SK-N-SH treated with all-trans-retinoic acid at 6 μM for 48 hours (cell line): ENCODE results near the gene ADK.
A peak's percentile ranks its signal among the peaks of the same experiment; 100 is the strongest.

Experiments used
- ATAC-seq: fragments of 200-7000 bp; cut with Tn5 transposase; 3 replicates; pipeline ENCODE4 v1.9.1; 2020; ENCODE audit warnings: mild to moderate bottlenecking, moderate library complexity
- ARNTL ChIP-seq: fragments of 450-650 bp; formaldehyde crosslinking; IDR thresholded peaks from 2 replicates; pipeline ENCODE4 v1.5.0; 2020; ENCODE audit warnings: low read depth, mild to moderate bottlenecking, moderate library complexity, borderline replicate concordance
- CSDC2 ChIP-seq: fragments of 250-450 bp; sonication (Bioruptor Pico); IDR thresholded peaks from 2 replicates; pipeline ENCODE4 v1.5.0; 2020; ENCODE audit warnings: mild to moderate bottlenecking, moderate library complexity
- CSRNP3 ChIP-seq: fragments of 250-450 bp; sonication (Bioruptor Pico); IDR thresholded peaks from 2 replicates; pipeline ENCODE4 v1.5.1; 2021; ENCODE audit warnings: mild to moderate bottlenecking, moderate library complexity
- GLIS3 ChIP-seq: fragments of 250-450 bp; sonication (Bioruptor Pico); IDR thresholded peaks from 2 replicates; pipeline ENCODE4 v1.5.0; 2020; ENCODE audit warnings: mild to moderate bottlenecking, moderate library complexity
- ISL1 ChIP-seq: fragments of 250-450 bp; sonication (Bioruptor Pico); IDR thresholded peaks from 2 replicates; pipeline ENCODE4 v2.1.2; 2022; ENCODE audit warnings: mild to moderate bottlenecking, moderate library complexity
- OSR1 ChIP-seq: fragments of 250-450 bp; sonication (Bioruptor Pico); IDR thresholded peaks from 2 replicates; pipeline ENCODE4 v1.8.0; 2022; ENCODE audit warnings: moderate library complexity, mild to moderate bottlenecking, inconsistent platforms
- PATZ1 ChIP-seq: fragments of 250-450 bp; sonication (Bioruptor Pico); IDR thresholded peaks from 2 replicates; pipeline ENCODE4 v1.8.0; 2020; ENCODE audit warnings: mild to moderate bottlenecking, moderate library complexity, borderline replicate concordance
- POU6F1 ChIP-seq: fragments of 250-450 bp; sonication (Bioruptor Pico); IDR thresholded peaks from 2 replicates; pipeline ENCODE4 v1.8.0; 2021; ENCODE audit warnings: low read depth, mild to moderate bottlenecking, moderate library complexity, borderline replicate concordance
- PPARA ChIP-seq: fragments of 250-450 bp; sonication (Bioruptor Pico); IDR thresholded peaks from 2 replicates; pipeline ENCODE4 v1.5.0; 2020; ENCODE audit warnings: mild to moderate bottlenecking, borderline replicate concordance
- SNAI2 ChIP-seq: fragments of 250-450 bp; sonication (Bioruptor Pico); IDR thresholded peaks from 2 replicates; pipeline ENCODE4 v1.5.0; 2020; ENCODE audit warnings: mild to moderate bottlenecking, moderate library complexity
- TCF4 ChIP-seq: fragments of 250-450 bp; sonication (Bioruptor Pico); IDR thresholded peaks from 2 replicates; pipeline ENCODE4 v1.8.0; 2021; ENCODE audit warnings: mild to moderate bottlenecking, moderate library complexity, borderline replicate concordance
- TOX ChIP-seq: fragments of 250-450 bp; sonication (Bioruptor Pico); IDR thresholded peaks from 2 replicates; pipeline ENCODE4 v1.8.0; 2021; ENCODE audit warnings: mild to moderate bottlenecking, moderate library complexity, borderline replicate concordance
- TSHZ2 ChIP-seq: fragments of 250-450 bp; sonication (Bioruptor Pico); IDR thresholded peaks from 2 replicates; pipeline ENCODE4 v1.5.0; 2020; ENCODE audit warnings: mild to moderate bottlenecking, moderate library complexity
- ZC3H10 ChIP-seq: fragments of 250-450 bp; sonication (Bioruptor Pico); IDR thresholded peaks from 2 replicates; pipeline ENCODE4 v1.5.1; 2021; ENCODE audit warnings: mild to moderate bottlenecking, moderate library complexity
- ZFP3 ChIP-seq: fragments of 250-450 bp; sonication (Bioruptor Pico); IDR thresholded peaks from 2 replicates; pipeline ENCODE4 v1.5.0; 2020; ENCODE audit warnings: mild to moderate bottlenecking, moderate library complexity
- ZFP30 ChIP-seq: fragments of 450-650 bp; formaldehyde crosslinking; IDR thresholded peaks from 2 replicates; pipeline ENCODE4 v1.5.0; 2022; ENCODE audit warnings: mild to moderate bottlenecking, moderate library complexity
- ZNF565 ChIP-seq: fragments of 450-650 bp; formaldehyde crosslinking; conservative IDR thresholded peaks from 2 replicates; pipeline ENCODE4 v1.5.0; 2020; ENCODE audit warnings: low read depth, mild to moderate bottlenecking, moderate library complexity
- ZNF70 ChIP-seq: fragments of 450-650 bp; formaldehyde crosslinking; IDR thresholded peaks from 2 replicates; pipeline ENCODE4 v1.5.0; 2020; ENCODE audit warnings: mild to moderate bottlenecking, moderate library complexity
- ZNF8 ChIP-seq: fragments of 450-650 bp; formaldehyde crosslinking; IDR thresholded peaks from 2 replicates; pipeline ENCODE4 v1.5.0; 2020; ENCODE audit warnings: mild to moderate bottlenecking, moderate library complexity
- TF ChIP-seq, protein P1 (sequence below): fragments of 250-450 bp; sonication (Bioruptor Pico); IDR thresholded peaks from 2 replicates; pipeline ENCODE4 v1.5.1; 2020; ENCODE audit warnings: low read depth, mild to moderate bottlenecking, moderate library complexity

The ADK gene

DNA sequence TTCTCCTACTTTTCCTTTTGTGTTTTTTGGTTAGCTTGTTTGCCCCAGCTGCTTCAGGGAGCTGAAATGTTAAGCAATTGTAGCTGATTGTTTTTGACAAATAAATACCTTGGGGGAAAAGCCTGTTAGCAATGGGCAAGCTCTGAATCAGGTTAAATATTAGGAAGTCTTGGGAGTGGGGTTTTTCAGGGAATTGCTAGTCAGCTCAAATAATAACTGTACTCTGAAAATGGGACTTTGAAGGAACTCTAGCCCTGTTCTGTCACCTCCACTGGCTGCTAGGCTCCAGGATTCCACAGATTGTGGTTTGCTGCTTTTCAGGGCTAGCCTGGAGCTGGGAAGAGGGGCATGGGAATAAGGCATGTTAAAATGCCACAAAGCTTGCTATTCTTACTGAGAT is 39.5 kb downstream of the ADK start:
- peak; percentile 64 for ATAC-seq
- TF ChIP-seq POU6F1 (CRISPR knock-in tag) (no peak), OSR1 (CRISPR knock-in tag) (no peak), TOX (CRISPR knock-in tag) (no peak), CSRNP3 (CRISPR knock-in tag) (no peak), TSHZ2 (CRISPR knock-in tag) (no peak), ISL1 (CRISPR knock-in tag) (no peak), ZNF70 (CRISPR knock-in tag) (no peak), ZFP3 (CRISPR knock-in tag) (no peak), ZFP30 (CRISPR knock-in tag) (no peak), ARNTL (CRISPR knock-in tag) (no peak), ZNF8 (no peak), SNAI2 (no peak), TCF4 (CRISPR knock-in tag) (no peak), PPARA (no peak), PATZ1 (CRISPR knock-in tag) (no peak), GLIS3 (CRISPR knock-in tag) (no peak), CSDC2 (CRISPR knock-in tag) (no peak), ZC3H10 (no peak)
- TF ChIP-seq, protein P1, sequence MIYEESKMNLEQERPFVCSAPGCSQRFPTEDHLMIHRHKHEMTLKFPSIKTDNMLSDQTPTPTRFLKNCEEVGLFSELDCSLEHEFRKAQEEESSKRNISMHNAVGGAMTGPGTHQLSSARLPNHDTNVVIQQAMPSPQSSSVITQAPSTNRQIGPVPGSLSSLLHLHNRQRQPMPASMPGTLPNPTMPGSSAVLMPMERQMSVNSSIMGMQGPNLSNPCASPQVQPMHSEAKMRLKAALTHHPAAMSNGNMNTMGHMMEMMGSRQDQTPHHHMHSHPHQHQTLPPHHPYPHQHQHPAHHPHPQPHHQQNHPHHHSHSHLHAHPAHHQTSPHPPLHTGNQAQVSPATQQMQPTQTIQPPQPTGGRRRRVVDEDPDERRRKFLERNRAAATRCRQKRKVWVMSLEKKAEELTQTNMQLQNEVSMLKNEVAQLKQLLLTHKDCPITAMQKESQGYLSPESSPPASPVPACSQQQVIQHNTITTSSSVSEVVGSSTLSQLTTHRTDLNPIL (CRISPR knock-in tag) = no peak

GRCh38 chr10:74194545-74194944 is 43.5 kb downstream of the ADK start:
- TF ChIP-seq CSDC2 (CRISPR knock-in tag) (no peak), POU6F1 (CRISPR knock-in tag) (no peak), GLIS3 (CRISPR knock-in tag) (no peak), ZFP3 (CRISPR knock-in tag) (no peak), ZNF565 (no peak)
- TF ChIP-seq, protein P1 (CRISPR knock-in tag) = no peak
- ATAC-seq = no peak
